MM.1S (cell line): Measurements from ENCODE around the gene OR51B4.

Experiments
- CTCF ChIP-seq: fragments of 300-600 bp; sonication (generic); IDR thresholded peaks from 2 replicates; pipeline ENCODE4 v1.5.1; 2016; ENCODE audit warnings: antibody characterized with exemption, low read length, mixed read lengths
- EZH2 ChIP-seq: fragments of 300-600 bp; sonication (generic); optimal IDR thresholded peaks from 2 replicates; pipeline ENCODE3; 2017; ENCODE audit warnings: low read depth, mild to moderate bottlenecking, antibody characterized with exemption, low read length, mixed read lengths

DNA sequence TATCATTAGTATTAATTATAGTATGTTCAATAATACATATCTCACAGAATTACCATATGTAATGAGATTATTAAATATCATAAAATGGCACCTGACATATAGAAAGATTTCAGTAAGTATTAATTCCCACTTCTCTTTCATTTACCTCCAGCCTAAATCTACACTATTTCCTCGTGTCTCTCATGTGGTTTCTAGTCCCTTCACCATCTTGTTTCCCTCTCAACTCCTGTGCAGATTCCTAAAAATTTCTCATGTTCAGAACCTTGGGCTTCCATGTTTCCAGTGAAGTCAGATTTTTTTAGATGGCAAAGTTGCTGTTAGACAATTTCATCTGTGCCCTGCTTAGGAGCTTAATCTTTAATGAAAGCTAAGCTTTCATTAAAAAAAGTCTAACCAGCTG lies 17.9 kb downstream of the OR51B4 start:
- TF ChIP-seq CTCF = no peak
- TF ChIP-seq EZH2 = no peak
